Epithelial cell of esophagus (primary cell): Measurements from ENCODE around the gene SGSH.

Experiments used
- DNase-seq: peaks from one replicate; pipeline ENCODE4 v3.0.0; 2010; ENCODE audit warnings: low read depth
- H3K4me3 ChIP-seq: 2 replicates; pipeline ENCODE4 v1.5.1; 2011; ENCODE audit warnings: mild to moderate bottlenecking, low read length, control low read depth
- TF ChIP-seq, protein P1 (sequence below): IDR thresholded peaks from 2 replicates; pipeline ENCODE4 v1.5.1; 2011; ENCODE audit warnings: low read depth, mild to moderate bottlenecking, low read length, control low read depth, inconsistent platforms; ENCODE audit not compliant: insufficient read depth; ENCODE audit errors: missing control alignments

The SGSH gene

DNA sequence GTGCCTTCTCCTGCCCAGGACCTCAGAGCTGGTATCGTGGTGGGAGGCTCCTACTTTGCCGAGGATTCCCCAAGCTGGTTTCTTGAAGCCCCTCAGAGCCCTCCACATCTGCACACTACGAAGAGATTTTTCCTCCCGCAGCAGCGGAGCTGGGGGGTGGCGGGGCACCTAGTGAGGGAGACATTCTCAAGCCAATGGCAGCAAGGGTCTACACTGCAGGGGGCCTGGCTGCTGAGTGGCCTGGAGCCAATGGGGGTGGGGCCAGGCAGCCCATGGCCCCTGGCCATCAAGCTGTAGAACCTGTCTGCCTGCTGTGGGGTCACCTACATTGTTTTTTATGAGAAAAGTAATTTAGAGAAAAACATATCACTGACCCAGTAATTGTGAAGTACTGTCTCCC is 5.1 kb upstream of the SGSH start:
- H3K4me3 ChIP-seq, result no peak overlapping the region
- DNase-seq, result no peak
- TF ChIP-seq, protein P1, sequence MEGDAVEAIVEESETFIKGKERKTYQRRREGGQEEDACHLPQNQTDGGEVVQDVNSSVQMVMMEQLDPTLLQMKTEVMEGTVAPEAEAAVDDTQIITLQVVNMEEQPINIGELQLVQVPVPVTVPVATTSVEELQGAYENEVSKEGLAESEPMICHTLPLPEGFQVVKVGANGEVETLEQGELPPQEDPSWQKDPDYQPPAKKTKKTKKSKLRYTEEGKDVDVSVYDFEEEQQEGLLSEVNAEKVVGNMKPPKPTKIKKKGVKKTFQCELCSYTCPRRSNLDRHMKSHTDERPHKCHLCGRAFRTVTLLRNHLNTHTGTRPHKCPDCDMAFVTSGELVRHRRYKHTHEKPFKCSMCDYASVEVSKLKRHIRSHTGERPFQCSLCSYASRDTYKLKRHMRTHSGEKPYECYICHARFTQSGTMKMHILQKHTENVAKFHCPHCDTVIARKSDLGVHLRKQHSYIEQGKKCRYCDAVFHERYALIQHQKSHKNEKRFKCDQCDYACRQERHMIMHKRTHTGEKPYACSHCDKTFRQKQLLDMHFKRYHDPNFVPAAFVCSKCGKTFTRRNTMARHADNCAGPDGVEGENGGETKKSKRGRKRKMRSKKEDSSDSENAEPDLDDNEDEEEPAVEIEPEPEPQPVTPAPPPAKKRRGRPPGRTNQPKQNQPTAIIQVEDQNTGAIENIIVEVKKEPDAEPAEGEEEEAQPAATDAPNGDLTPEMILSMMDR, result no peak

DNA sequence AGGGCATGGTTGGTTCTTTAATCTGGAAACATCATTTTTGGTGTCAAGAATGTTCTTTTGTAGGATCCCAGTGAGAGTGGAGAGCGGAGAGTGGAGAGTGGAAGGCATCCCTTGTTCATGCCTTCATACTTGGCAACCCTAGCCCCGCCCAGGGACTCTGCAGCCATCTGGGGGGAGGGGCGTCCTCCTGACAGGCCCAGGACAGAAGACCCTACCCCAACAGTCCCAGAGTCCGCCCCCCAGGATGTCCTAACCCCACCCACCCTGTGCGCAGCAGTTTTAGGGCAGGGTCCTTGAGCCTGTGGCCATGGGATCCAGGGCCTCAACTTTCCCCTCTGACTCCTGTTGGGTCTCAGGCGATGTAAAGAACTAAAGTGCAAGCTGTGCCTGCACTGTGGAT is 4.5 kb upstream of the SGSH start:
- H3K4me3 ChIP-seq, result no peak overlapping the region
- DNase-seq, result no peak
- TF ChIP-seq, protein P1, result no peak

DNA sequence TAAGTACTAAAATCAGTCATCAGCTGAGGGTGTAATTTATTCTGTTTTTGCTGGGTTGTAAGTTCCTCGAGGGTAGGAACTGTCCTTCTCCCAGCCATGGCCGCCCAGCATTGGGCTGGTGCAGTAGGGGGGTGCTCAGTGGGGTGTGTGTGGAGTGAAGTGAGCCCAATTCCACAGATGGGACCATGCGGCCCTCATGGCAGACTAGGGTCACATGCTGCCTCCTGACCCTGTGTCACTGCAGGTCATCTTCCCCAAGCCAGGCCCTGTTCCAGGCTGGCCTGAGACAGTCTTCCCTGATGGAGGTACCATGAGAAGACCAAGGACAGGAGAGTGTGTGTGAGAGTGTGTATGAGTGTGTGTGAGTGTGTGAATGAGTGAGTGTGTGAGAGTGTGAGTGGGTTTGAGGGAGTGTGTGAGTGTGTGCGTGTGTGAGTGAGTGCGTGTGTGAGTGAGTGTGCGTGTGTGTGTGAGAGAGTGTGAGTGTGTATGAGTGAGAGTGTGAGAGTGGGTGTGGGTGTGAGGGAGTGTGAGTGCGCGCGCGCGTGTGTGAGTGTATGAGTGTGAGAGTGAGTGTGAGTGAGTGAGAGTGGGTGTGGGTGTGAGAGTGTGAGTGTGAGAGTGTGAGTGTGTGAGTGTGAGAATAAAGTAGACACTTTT is 3.8 kb upstream of the SGSH start:
- H3K4me3 ChIP-seq, result no peak overlapping the region
- TF ChIP-seq, protein P1, result no peak
- no peak for DNase-seq

DNA sequence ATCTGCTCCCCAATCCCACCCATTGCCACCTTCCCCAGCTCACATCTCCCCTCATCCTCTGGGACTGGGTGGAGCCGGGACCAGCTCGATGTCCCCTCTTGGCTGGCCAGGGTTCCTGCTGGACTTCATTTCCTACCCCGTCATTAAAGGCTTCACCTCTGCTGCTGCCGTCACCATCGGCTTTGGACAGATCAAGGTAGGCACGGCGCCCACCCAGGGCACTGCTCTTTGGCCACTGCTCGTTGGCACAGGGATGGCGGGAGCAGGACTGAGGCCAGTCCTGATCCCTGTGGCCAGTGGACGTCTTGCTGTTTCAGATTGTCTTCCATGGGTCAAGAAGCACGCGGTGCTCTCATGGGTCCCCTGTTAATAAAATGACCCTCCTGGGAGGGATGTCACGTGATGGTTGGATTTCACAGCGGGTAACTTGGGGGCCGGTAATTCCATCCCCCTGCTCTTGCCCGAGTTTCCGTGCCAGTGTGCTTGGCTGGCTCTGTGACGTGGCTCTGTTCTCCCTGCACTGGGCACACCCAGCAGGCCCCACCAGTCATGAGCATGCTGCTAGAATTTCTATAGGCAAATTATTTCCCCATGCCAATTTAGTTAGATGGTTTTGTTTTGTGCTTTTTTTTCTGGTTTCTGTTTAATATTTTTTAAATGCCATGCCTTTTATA is 3.1 kb upstream of the SGSH start:
- DNase-seq, result no peak
- TF ChIP-seq, protein P1, result no peak
- H3K4me3 ChIP-seq, result no peak overlapping the region

DNA sequence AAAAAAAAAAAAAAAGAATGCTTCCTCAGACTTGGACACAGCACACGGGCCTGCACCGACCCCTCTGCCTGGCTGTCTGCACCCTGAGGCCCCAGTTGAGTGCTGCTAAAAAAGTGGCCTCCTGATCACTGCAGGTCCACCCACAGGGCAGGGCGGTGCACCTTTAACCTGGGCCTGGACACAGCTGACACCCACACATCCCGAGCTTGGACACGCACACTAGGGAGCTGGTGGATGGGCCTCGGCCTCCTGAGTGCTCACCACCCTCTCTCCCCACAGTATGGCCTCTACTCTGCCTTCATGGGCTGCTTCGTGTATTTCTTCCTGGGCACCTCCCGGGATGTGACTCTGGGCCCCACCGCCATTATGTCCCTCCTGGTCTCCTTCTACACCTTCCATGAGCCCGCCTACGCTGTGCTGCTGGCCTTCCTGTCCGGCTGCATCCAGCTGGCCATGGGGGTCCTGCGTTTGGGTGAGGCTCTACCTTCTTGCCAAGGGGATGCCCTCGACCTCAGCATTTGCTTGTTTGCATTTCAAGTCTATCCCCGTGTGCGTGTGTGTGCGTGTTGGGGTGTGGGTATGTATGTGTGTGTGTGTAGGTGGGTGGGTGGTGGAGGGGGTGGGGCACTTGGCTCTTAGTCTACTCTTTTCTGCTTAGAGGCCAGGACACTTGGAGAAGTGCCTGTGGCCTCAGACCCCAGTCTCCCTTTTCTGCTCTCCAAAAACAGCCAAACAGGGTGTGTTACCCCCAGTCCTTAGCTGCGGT is 2.4 kb upstream of the SGSH start:
- DNase-seq, result no peak
- TF ChIP-seq, protein P1, result no peak
- no peak overlapping the region for H3K4me3 ChIP-seq

DNA sequence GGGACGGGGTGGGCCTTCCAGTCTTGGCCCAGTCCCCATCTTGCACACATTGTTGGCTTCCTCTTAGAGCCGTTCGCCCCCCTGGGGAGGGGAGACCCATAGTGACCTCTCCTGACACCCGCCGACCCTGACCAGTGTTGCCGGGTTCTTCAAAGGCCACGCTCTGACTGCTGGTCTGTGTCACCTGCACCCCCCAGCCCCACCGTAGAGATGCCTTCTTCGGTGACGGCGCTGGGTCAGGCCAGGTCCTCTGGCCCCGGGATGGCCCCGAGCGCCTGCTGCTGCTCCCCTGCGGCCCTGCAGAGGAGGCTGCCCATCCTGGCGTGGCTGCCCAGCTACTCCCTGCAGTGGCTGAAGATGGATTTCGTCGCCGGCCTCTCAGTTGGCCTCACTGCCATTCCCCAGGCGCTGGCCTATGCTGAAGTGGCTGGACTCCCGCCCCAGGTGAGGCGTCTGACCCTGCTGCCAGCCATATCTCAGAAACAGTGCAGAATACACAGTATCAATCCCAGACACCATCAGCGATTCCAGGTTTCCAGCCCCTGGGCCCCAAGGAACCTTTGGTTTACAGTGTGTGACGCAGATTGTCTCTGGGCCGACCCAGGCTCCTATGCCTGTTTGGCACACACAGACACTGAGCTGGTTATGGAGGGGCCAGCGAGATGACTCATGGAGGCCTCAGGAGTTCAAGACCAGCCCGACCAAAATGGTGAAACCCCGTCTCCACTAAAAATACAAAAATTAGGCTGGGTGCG is 1.4 kb upstream of the SGSH start:
- no peak overlapping the region for H3K4me3 ChIP-seq
- no peak for DNase-seq
- TF ChIP-seq, protein P1, result no peak
